H9 (cell line): Measurements from ENCODE around the gene TNKS1BP1. TPM values are rescaled to one million over a fixed set of nuclear protein-coding genes. Genes with fewer than 3 reads are reported as not detected.

Experiments
- DNase-seq: peaks from one replicate; pipeline ENCODE4 v3.0.0-alpha.2; 2017
- H2AFZ ChIP-seq: one replicate; pipeline ENCODE4 v1.6.1; 2013; ENCODE audit warnings: mild to moderate bottlenecking, low read length, control low read depth, moderate library complexity
- H2AK5ac ChIP-seq: 2 replicates; pipeline ENCODE4 v1.6.1; 2013; ENCODE audit warnings: low read length, control low read depth, mixed read lengths; ENCODE audit not compliant: insufficient read length
- H2BK120ac ChIP-seq: one replicate; pipeline ENCODE4 v1.6.1; 2013; ENCODE audit warnings: low read depth, mild to moderate bottlenecking, low read length, control low read depth, inconsistent platforms; ENCODE audit not compliant: poor library complexity, severe bottlenecking
- H2BK12ac ChIP-seq: 2 replicates; pipeline ENCODE4 v1.6.1; 2013; ENCODE audit warnings: low read length, control low read depth, mixed read lengths, low read depth; ENCODE audit not compliant: insufficient read length
- H2BK15ac ChIP-seq: 2 replicates; pipeline ENCODE4 v1.6.1; 2013; ENCODE audit warnings: low read depth, low read length, control low read depth
- H2BK20ac ChIP-seq: one replicate; pipeline ENCODE4 v1.6.1; 2013; ENCODE audit warnings: low read depth, mild to moderate bottlenecking, low read length, control low read depth, inconsistent platforms; ENCODE audit not compliant: poor library complexity, severe bottlenecking
- H2BK5ac ChIP-seq: 2 replicates; pipeline ENCODE4 v1.6.1; 2013; ENCODE audit warnings: low read length, control low read depth, mixed read lengths; ENCODE audit not compliant: insufficient read length
- H3K14ac ChIP-seq: 2 replicates; pipeline ENCODE4 v1.6.1; 2013; ENCODE audit warnings: low read length, control low read depth; ENCODE audit not compliant: insufficient read depth
- H3K18ac ChIP-seq: 2 replicates; pipeline ENCODE4 v1.6.1; 2013; ENCODE audit warnings: low read depth, mild to moderate bottlenecking, mixed read lengths, low read length, control low read depth; ENCODE audit not compliant: insufficient read length
- H3K23ac ChIP-seq: 2 replicates; pipeline ENCODE4 v1.6.1; 2013; ENCODE audit warnings: low read length, control low read depth, mixed read lengths, low read depth; ENCODE audit not compliant: insufficient read length
- H3K23me2 ChIP-seq: 2 replicates; pipeline ENCODE4 v1.6.1; 2013; ENCODE audit warnings: low read depth, mild to moderate bottlenecking, mixed read lengths, low read length, control low read depth; ENCODE audit not compliant: insufficient read length, poor library complexity, severe bottlenecking
- H3K27ac ChIP-seq: 2 replicates; pipeline ENCODE4 v1.5.1; 2013; ENCODE audit warnings: low read length, control low read depth, mixed read lengths, low read depth; ENCODE audit not compliant: insufficient read length
- H3K27me3 ChIP-seq: 2 replicates; pipeline ENCODE4 v1.6.1; 2013; ENCODE audit warnings: low read length, control low read depth, inconsistent platforms; ENCODE audit not compliant: insufficient read depth
- H3K4ac ChIP-seq: 2 replicates; pipeline ENCODE4 v1.6.1; 2013; ENCODE audit warnings: low read depth, mild to moderate bottlenecking, control low read depth, inconsistent platforms, low read length, moderate library complexity
- H3K4me1 ChIP-seq: 2 replicates; pipeline ENCODE4 v1.6.1; 2013; ENCODE audit warnings: low read length, control low read depth, inconsistent platforms; ENCODE audit not compliant: insufficient read depth
- H3K4me2 ChIP-seq: 2 replicates; pipeline ENCODE4 v1.6.1; 2013; ENCODE audit warnings: low read length, control low read depth, mixed read lengths; ENCODE audit not compliant: insufficient read length, insufficient read depth
- H3K56ac ChIP-seq: 2 replicates; pipeline ENCODE4 v1.6.1; 2013; ENCODE audit warnings: low read depth, mild to moderate bottlenecking, mixed read lengths, low read length, control low read depth; ENCODE audit not compliant: insufficient read length
- H3K79me1 ChIP-seq: 2 replicates; pipeline ENCODE4 v1.6.1; 2013; ENCODE audit warnings: low read depth, mild to moderate bottlenecking, moderate library complexity, low read length, control low read depth, inconsistent platforms; ENCODE audit not compliant: insufficient read depth, poor library complexity, severe bottlenecking
- H3K79me2 ChIP-seq: 2 replicates; pipeline ENCODE4 v1.6.1; 2013; ENCODE audit warnings: low read length, control low read depth, inconsistent platforms; ENCODE audit not compliant: insufficient read depth
- H3K9ac ChIP-seq: 2 replicates; pipeline ENCODE4 v1.6.1; 2013; ENCODE audit warnings: low read length, control low read depth, mixed read lengths; ENCODE audit not compliant: insufficient read length; ENCODE audit errors: extremely low read depth
- H3K9me3 ChIP-seq: one replicate; pipeline ENCODE4 v1.6.1; 2013; ENCODE audit warnings: low read depth, low read length, inconsistent platforms; ENCODE audit not compliant: control insufficient read depth
- H3T11ph ChIP-seq: one replicate; pipeline ENCODE4 v1.6.1; 2013; ENCODE audit warnings: mild to moderate bottlenecking, low read length, control low read depth, inconsistent platforms
- H4K20me1 ChIP-seq: one replicate; pipeline ENCODE4 v1.6.1; 2013; ENCODE audit not compliant: control insufficient read depth, insufficient read length, insufficient read depth
- H4K5ac ChIP-seq: 2 replicates; pipeline ENCODE4 v1.6.1; 2013; ENCODE audit warnings: low read depth, mild to moderate bottlenecking, mixed read lengths, low read length, control low read depth; ENCODE audit not compliant: insufficient read length
- H4K8ac ChIP-seq: replicated peaks from 2 replicates; pipeline ENCODE4 v1.6.1; 2013; ENCODE audit warnings: low read length, control low read depth, mixed read lengths, low read depth; ENCODE audit not compliant: insufficient read length
- H4K91ac ChIP-seq: 2 replicates; pipeline ENCODE4 v1.6.1; 2013; ENCODE audit warnings: low read depth, mild to moderate bottlenecking, moderate library complexity, mixed read lengths, low read length, control low read depth; ENCODE audit not compliant: insufficient read length
- H3K27ac Mint-ChIP-seq, 3 experiments: 2 replicates in 2 of 3; 3 replicates in 1 of 3; pipeline ENCODE4 v1.8.0; 2020 to 2021; ENCODE audit warnings: mixed read lengths in 3 of 3, mild to moderate bottlenecking in 1 of 3, moderate library complexity in 1 of 3
- H3K27me3 Mint-ChIP-seq: 2 replicates; pipeline ENCODE4 v1.8.0; 2021; ENCODE audit warnings: low read depth, mild to moderate bottlenecking, moderate library complexity, mixed read lengths
- H3K36me3 Mint-ChIP-seq, 3 experiments: 2 replicates in 2 of 3; 3 replicates in 1 of 3; pipeline ENCODE4 v1.8.0; 2020 to 2021; ENCODE audit warnings: low read depth in 3 of 3, mixed read lengths in 3 of 3; ENCODE audit not compliant: insufficient read depth in 1 of 3
- H3K4me1 Mint-ChIP-seq, 2 experiments: 2 replicates each; pipeline ENCODE4 v1.8.0; 2020; ENCODE audit warnings: mixed read lengths in 2 of 2
- H3K4me3 Mint-ChIP-seq, 2 experiments: 2 replicates in 1 of 2; 3 replicates in 1 of 2; pipeline ENCODE4 v1.8.0; 2020 to 2021; ENCODE audit warnings: mild to moderate bottlenecking in 2 of 2, mixed read lengths in 2 of 2, moderate library complexity in 1 of 2
- H3K9me3 Mint-ChIP-seq, 2 experiments: 2 replicates in 1 of 2; 3 replicates in 1 of 2; pipeline ENCODE4 v1.8.0; 2020; ENCODE audit warnings: mild to moderate bottlenecking in 2 of 2, mixed read lengths in 2 of 2, moderate library complexity in 1 of 2
- CTCF ChIP-seq: fragments of 200-600 bp; sonication (generic); conservative IDR thresholded peaks from 3 replicates; pipeline ENCODE4 v1.8.0; 2021; ENCODE audit warnings: antibody characterized with exemption, mild to moderate bottlenecking
- WGBS: extraction: QIAGEN DNeasy Blood & Tissue Kit; methylation state at CpG from one replicate; pipeline ENCODE4 v1.1.7; 2013; ENCODE audit warnings: missing lambda C conversion rate, low lambda C conversion rate, mixed read lengths; ENCODE audit not compliant: insufficient read length; ENCODE audit errors: extremely low coverage; 5-methylcytosine and 5-hydroxymethylcytosine counted together
- total RNA-seq: library from RNA; stranded (reverse); gene quantifications from 2 replicates; pipeline ENCODE4 v1.2.1, GENCODE V29; 2021

The TNKS1BP1 gene
- total RNA-seq, 1 experiment from 2014 or later = 130 TPM

- Histone ChIP-seq H3K23ac (no peak overlapping the region), H2BK5ac (no peak overlapping the region), H3K4ac (no peak overlapping the region), H3K56ac (no peak overlapping the region), H3K4me2 (no peak overlapping the region), H3T11ph (no peak overlapping the region), H2BK12ac (no peak overlapping the region), H3K27ac (no peak overlapping the region), H3K9me3 (no peaks in the 10 kb centered on the region), H2BK15ac (no peak overlapping the region), H4K5ac (no peak overlapping the region), H2AK5ac (no peak overlapping the region), H3K18ac (no peak overlapping the region), H3K79me2 (peaks cover 6% of the 10 kb centered on the region; the same call in 1 of the 2 replicates), H3K79me1 (no peaks in the 10 kb centered on the region), H2BK20ac (no peak overlapping the region), H2AFZ (no peak overlapping the region), H3K4me1 (no peaks in the 10 kb centered on the region), H4K20me1 (no peaks in the 10 kb centered on the region), H3K23me2 (no peaks in the 10 kb centered on the region), H4K91ac (no peak overlapping the region), H2BK120ac (no peak overlapping the region), H4K8ac (no peak overlapping the region), H3K14ac (no peak overlapping the region), H3K9ac (no peak overlapping the region), H3K27me3 (no peaks in the 10 kb centered on the region)
- no peak for TF ChIP-seq CTCF
- no peak for DNase-seq
- WGBS = no CpG with 5 or more reads among the region's 8 CpGs
- H3K9me3 Mint-ChIP-seq = peaks cover 9 to 12% of the 10 kb centered on the region in 2 experiments; a peak in 4 of 5 replicates
- no peaks in the 10 kb centered on the region for H3K27me3 Mint-ChIP-seq
- peaks cover 63 to 72% (median 63%) of the 10 kb centered on the region in 3 experiments for H3K36me3 Mint-ChIP-seq
- H3K4me3 Mint-ChIP-seq = no peak overlapping the region
- H3K27ac Mint-ChIP-seq = peak overlapping the region; percentile 44 to 83 (median 73); a peak in 6 of 7 replicates
- peaks cover 13 to 24% of the 10 kb centered on the region in 2 experiments for H3K4me1 Mint-ChIP-seq
Measured at GRCh38 chr11:57303990-57304579, 20.7 kb downstream of the TNKS1BP1 start.
